GM19455 (cell line): Measurements from ENCODE around the gene HYAL2.

Experiments
- ATAC-seq: cut with Tn5 transposase; IDR thresholded peaks from one replicate; pipeline ENCODE4 v1.9.1; 2021; ENCODE audit not compliant: unreplicated experiment

The HYAL2 gene

DNA sequence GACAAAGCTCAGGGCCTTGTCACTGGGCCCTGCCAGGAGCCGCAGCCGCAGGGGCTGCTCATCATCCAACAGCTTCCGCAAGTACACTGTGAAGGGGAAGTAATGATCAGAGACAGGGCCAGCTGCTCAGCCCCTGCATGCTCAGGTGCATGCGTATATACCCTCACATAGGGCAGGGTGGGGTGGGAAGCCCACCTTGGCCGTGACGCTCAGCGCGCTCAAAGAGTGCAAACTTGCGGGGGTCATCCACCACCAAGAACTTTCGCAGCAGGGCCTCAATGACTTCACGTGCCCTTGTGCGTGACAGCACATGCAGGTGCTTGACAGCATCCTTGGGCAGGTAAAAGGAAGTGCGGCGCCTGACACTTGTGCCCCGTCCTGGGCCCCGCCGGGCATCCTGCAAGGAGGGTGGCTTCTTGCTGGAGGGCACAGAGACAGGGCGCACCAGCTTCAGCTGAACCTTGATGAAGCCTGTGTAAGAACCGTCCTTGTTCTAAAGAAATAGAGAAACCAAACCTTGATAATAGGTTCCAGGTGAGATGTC, 8.9 kb upstream of the HYAL2 start:
- no peak for ATAC-seq

DNA sequence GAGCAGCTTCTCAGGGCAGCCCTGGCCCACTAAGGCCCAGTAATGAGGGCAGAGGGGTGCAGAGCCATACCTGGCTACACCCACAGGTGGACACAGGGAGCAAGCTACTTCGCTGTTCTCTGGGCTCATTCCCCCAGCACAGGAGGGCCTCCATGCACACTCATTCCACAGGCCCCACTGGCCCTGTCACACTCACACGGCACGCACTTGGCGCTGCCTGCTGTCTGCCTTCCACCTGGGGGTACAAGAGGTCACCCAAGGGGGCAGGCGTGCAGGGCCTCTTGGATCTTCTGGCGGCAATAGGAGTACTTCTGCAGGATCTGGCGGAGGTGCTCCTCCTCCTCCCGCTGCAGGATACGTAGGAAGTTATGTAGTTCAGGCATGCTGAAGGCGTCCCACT, 7.8 kb upstream of the HYAL2 start:
- no peak for ATAC-seq

DNA sequence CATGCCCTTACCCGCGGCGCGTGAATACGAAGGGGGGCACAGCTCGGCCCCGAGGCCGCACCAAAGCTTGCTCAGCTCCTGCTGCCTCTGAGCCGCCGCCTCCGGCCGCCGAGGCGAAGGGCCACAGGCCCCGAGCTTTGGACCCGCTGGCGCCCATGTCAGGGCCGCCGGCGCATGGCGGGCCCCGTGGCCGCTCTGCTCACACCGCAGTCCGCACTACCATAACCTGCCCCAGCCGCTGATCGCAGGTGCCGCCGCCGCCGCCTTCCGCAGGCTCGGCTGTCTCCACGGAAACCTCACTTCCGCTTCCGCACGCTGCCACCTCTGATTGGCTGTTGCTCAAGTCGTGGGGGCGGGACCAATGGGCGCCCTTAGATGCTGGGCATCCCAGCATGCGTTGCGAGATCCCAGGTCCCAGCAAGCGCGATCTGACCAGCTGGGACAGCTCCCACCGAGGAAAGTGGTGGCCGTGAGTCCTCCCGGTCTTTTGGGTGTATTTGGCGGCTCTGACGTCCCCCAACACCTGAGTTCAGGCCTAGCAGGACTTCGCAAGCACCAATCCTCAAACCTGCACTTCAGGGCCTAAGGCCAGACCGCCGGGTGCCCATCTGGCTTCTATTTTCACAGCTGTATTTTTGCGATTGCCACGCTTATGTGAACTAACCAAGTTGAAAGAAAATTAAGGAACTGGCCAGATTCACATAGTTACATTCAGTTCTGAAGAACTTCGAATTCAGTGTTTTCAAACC, 5.6 kb upstream of the HYAL2 start, which contains the start of gene TUSC2:
TSS of gene TUSC2 (minus strand) at position 281 of the 749 bp plus-strand sequence. CDS start at position 157, 124 bp downstream.
- peak; percentile 81 for ATAC-seq

DNA sequence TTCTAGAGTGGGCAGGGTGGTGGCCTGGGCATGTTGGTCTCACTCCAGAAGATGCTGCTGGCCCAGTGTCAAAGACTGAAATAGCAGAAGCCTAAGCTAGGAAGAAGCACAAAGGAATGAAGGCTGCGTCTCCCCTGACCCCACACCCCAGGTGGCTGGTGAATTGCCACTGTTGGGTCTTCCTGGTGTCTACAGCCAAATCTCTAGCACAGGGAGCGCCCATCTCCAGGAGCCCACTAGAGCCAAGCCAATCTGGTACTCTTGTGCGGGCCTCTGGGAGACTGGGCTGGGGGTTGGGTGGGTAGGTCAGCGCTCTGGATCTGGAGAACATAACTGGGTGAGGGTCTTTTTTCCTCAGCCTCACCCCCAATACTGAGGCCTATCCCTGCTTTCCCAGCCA, 4.6 kb upstream of the HYAL2 start:
- no peak for ATAC-seq

DNA sequence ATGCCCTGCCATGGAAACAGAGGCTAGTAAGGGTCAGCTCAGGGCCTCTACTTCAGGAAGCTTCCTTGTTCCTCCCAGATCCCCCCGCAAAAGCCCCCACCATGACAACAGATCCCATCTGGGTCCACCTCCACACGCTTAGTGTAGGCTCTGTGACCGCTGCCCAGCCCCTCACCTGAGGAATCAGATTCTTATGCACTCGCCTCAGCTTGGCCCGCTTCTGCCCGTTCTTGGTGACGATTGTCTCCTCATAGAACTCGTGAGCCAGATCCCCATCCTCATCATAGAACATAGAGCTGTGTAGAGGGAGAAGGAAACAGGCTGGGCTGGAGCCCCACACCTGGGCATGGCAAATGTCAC, 3.6 kb upstream of the HYAL2 start:
- no peak for ATAC-seq

DNA sequence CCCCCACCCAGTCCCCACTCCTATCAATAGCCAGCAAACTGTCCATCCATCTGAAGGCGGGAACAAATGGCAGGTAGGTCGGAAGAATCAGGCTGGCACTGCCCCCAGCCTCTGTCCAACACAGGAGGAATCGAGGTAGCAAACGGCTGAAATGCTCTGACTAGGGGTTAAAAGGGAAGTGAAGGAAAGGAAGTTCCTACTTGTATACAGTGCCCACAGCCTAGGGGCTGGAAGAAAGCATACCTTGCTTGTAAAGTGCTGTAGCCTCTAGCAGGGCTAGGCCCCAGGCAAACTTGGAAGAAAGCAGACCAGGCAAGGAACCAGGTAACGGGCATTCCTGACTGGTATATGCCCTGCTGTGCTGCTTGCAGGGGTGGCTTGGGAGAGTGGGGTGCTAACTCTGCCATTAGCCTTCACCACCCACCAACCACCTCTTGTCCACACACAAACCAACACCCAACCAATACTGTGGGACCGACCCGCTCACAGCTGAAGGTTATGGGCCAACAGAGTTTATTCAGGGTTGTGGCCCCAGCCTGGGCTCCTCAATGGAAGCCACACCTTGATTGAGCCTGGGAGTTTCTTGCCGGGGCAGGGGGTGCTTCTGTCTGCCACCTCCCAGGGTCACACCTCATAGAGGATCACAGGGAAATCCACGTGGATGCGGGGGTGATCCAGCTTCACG, 3.1 kb upstream of the HYAL2 start:
- ATAC-seq, result no peak

DNA sequence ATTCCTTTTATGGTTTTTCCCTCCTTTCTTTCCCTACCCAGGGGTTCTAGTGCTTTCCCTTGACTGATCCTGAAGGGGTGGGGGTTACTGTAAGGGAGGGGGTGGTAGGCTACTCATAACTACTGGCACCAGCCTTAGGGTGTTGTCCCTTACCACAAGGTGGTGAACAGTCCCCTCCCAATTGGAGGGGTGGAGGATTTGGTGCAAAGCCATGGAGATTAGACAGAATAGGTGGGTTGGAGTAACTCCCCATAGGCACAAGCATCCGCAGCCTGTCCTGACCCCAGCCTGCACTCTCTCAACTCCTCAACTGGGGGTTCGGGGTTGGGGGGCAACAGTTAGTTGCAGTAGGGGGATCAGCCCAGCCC, 2.6 kb upstream of the HYAL2 start:
- ATAC-seq, result no peak

DNA sequence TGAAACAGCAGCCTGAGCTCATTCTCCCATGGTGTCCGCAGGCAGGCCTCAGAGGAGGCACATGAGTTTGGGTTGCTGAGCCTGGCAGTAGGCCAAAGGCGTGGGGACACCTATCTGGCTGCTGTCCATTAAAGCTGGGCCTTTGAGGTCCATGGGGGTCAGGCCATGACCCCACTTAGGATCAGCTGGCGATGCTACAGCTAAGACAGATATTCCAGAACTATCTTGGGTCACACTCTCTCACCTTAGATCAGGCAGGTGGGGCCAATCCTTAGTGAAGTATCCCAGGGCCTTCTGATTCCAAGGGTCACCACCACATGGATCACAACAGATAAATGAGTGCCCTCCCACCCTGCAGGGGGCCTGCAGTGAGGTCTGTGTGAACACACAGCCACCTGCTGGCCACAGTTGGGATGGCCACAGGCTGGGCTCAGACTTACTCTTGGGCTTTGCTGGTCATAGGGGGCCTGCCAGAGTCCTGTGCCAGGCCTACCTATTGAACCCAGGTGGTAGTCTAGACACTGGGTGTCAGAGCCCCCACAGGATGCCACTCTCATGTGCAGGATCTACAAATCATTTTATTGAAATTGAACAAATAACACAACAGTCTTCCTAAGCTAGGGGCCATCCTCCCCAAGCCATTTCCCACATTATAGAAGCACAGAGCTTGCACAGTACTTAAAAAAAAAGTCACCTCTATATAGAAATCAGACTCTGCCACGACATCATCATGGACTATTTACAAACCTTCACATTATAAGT, 2.0 kb upstream of the HYAL2 start:
- ATAC-seq, result no peak

DNA sequence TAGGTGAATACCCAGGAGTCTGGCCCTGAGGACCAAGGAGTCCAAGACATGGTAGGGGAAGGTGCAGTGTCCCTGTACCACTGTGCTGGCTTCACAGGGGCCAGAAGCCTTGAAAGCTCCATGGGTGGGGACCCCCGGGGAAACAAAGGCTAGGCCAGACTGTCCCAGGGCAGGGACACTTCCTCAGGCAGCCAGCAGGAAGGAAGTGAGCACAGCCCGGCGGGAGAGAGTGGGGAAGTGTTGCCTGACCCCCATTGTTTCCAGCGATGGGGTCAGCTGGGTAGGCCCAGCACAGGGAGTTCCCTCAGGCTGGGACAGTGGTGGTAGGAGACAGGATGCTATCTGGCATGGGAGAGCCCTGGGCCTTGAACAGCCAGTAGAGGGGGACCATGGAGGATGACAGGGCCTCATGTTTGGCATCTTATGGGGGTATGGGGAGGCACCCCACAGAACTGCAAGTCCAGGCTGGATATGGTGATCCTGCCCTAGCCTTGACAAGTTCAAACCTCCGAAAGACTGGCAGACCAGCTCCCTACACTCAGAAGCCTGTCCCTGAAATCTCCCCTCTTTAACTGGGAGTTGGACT, 1.2 kb upstream of the HYAL2 start:
- ATAC-seq, result no peak

DNA sequence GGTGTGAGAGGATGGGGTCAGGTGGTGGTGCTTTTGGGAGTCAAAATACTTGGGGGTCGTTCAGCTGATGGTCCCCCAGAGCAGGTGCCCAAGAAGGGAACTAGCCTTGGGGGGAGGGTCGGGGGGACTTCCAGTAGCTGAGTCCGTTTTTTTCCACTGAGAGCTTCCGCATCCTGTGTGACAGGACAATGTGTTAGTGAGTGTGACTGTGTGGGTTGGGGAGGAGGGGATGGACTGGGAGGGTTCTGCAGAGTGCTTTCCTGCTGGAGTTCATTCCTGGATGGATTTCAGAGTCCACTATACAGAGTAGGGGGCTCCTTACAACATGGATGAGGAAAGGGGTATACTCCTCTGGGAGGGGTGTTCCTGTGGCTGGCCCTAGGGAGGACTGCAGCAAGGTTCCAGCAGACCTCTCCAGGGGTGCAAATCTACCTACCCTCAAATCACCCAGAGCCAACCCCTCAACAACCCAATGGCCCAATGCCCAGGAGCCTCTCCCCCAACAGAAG, 601 bp upstream of the HYAL2 start:
- no peak for ATAC-seq

DNA sequence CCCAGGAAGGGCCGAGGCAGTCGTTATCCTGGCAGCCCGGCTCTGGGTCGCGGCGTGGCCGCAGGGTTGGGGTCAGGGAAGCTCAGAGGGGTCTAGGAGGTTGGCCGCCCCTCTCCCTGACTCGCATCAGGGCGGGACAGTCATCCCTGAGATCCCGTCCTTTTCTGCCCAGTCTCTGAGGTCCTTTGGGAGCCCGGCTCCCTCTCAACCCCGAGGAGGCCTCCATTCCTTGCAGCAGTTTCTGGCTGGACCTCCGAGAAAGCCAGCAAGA, 495 bp downstream of the HYAL2 start:
- ATAC-seq, result no peak

DNA sequence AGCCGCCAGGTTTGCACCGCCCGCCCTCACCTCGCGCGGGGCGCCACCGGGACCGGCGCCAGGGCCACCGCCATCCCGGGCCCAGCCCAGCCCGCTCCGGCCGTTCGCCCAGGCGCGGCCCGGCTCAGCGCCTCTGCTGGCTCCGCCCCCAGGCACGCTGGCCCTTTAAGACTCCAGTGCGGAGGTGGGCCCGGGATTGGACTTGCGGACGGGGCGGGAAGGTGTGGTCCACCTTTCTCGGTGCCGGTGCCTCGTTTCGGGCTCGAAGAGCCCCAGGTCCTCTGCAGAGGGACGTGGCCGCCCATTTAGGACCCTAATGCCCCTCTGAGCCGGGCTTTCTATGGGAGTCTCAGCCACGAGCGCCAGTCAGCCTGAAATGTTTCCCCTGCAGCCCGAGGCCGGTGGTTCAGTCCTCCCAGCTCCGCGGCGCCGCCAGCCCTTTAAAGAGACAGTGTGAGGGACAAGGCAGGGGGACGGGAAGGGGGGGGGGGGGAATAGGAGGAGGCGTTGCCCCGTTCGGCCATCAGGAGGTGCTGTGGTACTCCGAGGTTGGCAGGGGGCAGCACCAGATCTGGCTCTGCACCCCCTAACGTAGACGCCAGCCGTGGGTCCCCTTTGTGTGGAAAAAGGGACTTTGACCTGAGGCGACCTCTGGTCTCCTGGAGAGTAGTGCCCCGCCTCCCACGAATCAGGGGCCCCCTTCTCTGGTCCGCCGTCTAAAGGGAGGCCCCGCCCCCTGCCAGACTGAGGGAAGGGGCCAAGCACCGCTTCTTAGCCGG, 1.0 kb downstream of the HYAL2 start:
- ATAC-seq, result peak; percentile 77

DNA sequence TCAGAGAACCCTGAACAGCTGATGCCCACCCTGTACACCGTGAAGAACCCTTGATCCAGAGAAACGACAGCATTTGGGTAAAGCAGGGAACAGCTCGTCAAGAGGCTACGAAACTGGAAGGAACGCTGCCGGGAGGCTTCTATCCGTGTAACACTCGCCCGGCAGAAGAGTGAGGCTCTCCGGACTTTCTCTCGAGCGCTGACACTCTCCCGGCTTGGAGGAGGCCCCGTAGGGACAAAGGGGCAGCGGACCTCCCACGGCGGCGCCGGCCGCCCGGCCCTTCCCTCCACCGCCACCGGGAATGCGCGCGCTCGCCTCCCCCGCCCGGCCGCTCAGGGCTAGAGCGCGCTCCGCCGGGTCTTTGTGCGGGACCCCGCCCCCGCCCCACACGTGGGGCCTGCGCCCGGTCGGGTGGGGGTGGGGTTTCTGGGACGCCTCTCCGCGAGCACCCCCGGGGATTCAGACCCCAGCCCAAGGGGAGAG, 1.7 kb downstream of the HYAL2 start:
- peak; percentile 53 for ATAC-seq

DNA sequence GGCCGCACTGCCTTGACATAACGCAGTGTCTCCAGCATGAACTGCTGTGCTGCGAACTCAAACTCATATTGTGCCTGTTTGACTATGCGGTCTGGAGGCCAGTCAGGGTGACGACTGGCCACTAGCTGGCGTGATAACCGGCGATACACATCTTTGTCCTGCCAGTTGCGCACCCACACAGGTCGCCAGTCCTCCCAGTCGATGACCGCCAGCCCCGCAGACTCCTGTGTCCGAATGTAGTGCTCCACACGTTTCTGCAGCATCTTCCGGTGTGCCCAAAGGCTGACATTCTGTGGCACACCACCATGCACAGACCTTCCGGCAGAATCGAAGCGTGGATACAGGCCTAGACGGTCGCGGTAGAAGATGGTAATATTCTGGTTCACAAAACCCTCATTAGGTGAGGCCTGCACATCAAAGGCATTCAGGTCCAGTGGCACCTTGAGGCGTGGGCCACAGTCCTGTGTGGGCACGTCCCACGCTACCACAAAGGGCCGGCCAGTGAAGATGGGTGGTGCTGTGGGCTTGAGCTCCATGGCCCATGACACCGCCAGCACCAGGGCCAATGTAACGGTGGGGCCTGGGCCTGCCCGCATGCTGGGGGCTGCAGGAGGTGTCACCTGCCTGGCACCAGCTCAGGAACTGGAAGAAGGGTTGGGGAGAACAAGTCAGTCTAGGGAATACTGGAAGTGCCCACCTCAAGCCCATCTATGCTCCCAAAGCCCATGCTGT, 2.5 kb downstream of the HYAL2 start:
- no peak for ATAC-seq

DNA sequence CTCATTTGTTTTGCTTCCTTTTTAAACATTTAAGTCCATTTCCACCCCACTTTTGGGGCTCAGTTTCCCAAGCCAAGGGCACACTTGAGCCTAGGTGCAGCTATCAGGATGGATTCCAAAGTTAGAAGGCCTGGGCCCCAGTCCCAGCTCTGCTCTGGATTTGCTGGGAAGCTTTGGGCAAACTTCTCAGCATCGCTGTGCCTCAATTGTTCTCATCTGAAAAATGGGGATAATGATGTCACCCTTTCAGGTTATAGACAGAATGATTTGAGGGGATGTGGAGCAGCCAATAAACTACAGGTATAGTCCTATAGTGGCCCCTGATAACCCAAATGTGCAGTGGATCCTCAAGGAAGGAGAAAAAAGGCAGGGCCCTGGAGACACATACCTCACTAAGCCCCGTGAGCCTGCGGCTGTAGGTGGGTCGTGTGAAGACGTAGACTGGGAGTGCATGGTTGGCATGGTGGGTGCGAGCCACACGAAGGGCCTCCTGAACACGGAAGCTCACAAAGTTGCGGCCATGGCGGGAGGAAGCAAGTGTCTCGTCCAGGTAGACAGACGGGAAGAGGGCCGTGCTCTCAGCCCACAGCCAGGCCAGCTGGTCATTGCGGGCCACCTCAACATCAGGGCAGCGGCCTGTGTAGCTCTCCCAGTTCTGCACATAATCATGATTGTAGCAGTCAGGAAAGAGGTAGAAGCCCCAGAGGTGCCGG, 3.2 kb downstream of the HYAL2 start:
- no peak for ATAC-seq

DNA sequence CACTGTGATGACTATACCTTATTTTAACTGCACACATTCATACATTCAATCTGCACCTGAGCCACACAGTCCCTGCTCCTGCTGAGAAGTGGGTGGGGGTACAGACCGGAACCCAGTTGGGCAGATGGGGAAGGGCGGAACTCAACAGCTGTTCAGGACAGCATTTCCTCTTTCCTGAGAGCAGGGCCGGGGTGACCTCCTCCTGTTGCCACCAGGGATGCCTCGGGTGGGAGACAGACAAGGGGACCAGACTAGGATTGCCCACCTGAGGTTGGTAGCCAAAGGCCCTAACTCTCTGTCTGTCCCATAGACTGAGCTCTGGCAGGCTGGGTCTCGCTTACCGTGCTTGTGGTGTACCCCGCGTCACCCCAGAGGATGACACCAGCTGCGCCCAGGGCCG, 3.9 kb downstream of the HYAL2 start:
- ATAC-seq, result no peak

DNA sequence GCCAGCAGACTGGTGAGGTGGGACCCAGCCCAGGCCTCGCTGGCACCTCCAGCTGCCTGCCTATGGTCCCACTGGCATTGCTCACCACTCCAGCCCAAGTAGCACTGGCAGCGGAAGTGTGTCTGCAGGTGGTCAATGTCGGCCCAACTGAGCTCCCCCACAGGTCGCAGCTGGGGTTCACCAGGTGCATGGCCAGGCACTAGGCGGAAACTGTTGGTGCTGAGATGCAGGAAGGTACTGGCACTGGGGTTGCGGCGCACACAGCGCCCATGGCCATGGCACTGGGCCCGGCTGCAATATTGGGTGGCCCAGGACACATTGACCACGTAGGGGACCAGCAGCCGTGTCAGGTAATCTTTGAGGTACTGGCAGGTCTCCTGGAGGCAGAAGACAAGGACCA, 4.4 kb downstream of the HYAL2 start:
- no peak for ATAC-seq

DNA sequence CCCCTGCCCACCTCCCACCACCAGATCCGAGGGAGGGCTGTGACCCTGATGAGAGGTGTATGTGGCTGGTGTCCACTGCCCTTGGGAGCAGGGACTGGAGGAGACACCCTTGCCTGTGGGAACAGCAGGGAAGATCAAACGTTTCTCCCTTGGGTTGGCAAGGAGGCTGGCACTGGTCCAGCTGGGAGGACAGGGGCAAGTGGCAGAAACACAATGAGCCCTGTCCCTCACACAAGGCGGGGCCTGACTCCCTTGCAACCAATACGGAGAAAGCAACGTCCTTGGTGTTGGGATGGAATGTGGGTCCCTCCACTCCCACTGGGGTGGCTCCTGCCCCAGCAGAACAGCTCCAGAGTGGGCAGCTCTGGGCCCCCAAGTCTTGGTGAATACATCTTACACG, 5.2 kb downstream of the HYAL2 start:
- no peak for ATAC-seq

DNA sequence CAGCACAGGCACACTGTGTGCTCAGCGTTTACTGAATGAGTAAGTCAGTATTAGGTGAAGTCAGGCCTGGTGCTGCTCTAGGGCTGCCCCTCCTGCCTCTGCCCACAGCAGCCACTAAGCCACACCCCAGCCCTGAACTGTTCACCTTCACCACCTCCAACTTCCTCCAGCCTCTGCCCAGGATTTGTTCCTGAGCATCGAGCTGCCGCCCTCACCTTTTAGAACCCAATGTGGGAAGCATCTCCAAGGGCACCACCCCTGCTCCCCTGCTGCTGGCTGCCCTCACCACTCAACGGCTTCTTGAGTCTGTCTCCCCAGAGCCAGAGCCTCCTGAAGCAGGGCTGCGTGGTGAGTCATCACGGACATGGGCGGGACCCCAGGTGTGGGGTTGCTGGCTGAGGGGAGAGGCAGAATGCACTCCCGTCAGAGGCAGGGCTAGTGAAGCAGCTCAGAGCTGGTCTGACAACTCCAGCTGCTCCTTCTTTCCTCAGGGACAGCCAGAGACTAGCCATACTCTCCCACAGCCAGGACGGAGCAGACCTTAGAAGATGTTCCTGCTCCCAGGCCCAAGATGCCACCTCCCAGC, 5.8 kb downstream of the HYAL2 start:
- peak; percentile 37 for ATAC-seq
